ENCODE results near the gene CERS1.

DNA sequence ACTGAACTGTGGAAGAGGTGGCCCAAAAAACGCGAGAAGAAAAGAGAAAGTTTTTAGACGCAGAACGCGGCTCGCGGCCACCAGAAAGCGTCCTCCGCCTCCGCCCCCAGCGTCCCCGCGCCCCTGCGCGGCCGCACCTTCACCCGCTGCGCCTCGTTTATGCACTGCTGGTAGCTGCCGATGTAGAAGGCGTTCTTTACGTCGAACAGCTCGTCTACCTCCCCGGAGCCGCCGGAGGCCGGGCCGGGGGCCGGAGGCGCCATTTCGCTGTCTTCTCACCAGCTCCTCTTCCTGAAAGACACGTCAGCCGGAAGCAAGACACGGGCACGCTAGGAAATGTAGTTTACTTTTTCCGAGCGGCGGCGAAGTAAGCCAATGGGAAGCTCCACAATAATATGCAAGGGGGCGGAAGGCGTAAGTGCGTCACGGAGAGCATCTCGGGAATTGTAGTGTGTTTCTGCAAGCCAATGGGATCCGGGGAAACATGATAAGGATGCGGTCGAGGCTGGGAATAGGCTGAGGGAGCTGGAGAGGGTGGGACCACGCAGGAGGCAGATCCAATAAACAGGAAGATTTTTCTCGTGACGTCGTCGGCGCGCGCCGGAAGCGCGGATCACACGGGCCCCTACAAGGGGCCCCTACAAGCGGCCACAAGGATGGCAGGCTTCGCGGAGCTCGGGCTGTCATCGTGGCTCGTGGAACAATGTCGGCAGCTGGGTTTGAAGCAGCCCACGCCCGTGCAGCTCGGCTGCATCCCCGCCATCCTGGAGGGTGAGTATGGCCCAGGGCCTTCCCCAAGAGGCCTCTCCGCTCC, 23.3 kb upstream of the CERS1 start, which contains the start of the genes COPE and DDX49:
- TF ChIP-seq CTCF (conservative IDR thresholded peaks at IDR 0.05; ENCODE audit: low read length) (no peak), EZH2phosphoT487 (IDR thresholded peaks at IDR 0.05; ENCODE audit: borderline replicate concordance) (no peak)
